GM12891 (cell line): ENCODE results near the gene DBN1.
A peak's percentile ranks its signal among the peaks of the same experiment; 100 is the strongest.

Source experiments
- DNase-seq: peaks from one replicate; pipeline ENCODE4 v3.0.0; 2011; ENCODE audit warnings: low spot score; ENCODE audit not compliant: insufficient read length
- FAIRE-seq: peaks from 2 replicates; lab custom pipeline; 2011; peaks lifted over from hg19 to GRCh38; lab: Jason Lieb, UNC
- PAX5 ChIP-seq: IDR thresholded peaks from 2 replicates; pipeline ENCODE4 v1.6.1; 2011; ENCODE audit warnings: low read length, moderate library complexity, mild to moderate bottlenecking; ENCODE audit not compliant: insufficient read depth, severe bottlenecking
- POLR2A ChIP-seq: IDR thresholded peaks from 2 replicates; pipeline ENCODE4 v1.6.1; 2011; ENCODE audit warnings: low read depth, low read length, control low read depth
- POLR2AphosphoS5 ChIP-seq: IDR thresholded peaks from 2 replicates; pipeline ENCODE4 v1.6.1; 2011; ENCODE audit warnings: low read depth, low read length, control low read depth
- POU2F2 ChIP-seq: IDR thresholded peaks from 2 replicates; pipeline ENCODE4 v1.6.1; 2011; ENCODE audit warnings: low read depth, mild to moderate bottlenecking, control low read depth, low read length, moderate library complexity
- SPI1 ChIP-seq: IDR thresholded peaks from 2 replicates; pipeline ENCODE4 v1.6.1; 2011; ENCODE audit warnings: low read depth, low read length, control low read depth
- TAF1 ChIP-seq: IDR thresholded peaks from 2 replicates; pipeline ENCODE4 v1.6.1; 2011; ENCODE audit warnings: low read depth, low read length, control low read depth

DBN1 gene

GRCh38 chr5:177458912-177459350 is 14.5 kb downstream of the DBN1 start:
- no peak for DNase-seq
- no peak for FAIRE-seq
- TF ChIP-seq PAX5: no peak
- TF ChIP-seq POU2F2: no peak
- TF ChIP-seq POLR2A: no peak
- TF ChIP-seq TAF1: no peak
- no peak for TF ChIP-seq POLR2AphosphoS5
- TF ChIP-seq SPI1: no peak

DNA sequence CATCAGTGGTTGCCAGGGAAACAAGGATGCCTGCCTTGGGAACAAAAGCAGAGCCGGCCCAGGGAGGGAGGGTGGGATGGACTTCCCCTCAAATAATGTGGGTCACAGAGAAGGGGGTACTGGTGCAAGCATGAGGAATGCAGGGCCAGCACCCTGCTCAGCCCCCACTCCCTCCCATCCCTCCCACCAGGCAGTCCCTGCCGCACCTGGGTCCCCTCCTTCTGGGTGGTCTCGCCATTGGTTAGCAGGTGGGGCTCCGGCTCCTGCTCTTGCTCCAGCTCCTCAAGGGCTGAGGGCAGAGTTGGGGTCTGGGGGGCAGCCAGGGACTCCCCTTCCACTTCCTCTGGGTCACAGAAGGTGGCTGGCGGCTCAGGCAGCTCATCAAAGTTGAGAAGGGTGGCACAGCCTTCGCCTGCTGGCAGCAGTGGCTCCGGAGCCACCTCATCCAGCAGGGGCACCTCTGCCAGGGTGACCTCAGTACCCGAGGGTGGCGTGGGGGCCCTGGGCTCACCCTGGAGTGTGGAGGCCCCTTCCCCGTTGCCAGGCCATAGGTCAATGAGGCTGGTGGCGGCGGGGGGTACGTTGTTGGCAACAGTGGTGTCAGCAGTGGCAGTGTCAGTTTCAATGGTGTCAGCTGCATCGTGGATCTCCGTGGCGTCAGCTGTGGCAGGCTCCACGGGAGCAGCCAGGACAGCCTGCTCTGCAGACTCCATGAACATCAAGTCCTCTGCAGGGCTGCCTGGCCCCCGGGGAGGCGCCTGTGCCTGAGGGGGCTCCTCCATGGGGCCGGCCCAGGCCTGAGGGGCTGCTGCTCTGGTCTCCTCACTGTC is 15.4 kb downstream of the DBN1 start:
- TF ChIP-seq POLR2A (0 out of 2 replicates have a peak, but pooled peaks have one; percentile 7), TAF1 (no peak), PAX5 (no peak), POLR2AphosphoS5 (no peak), SPI1 (no peak), POU2F2 (no peak)
- FAIRE-seq (no peak), DNase-seq (no peak)

GRCh38 chr5:177456976-177457851 is 16.2 kb downstream of the DBN1 start:
- TF ChIP-seq POLR2A: 0 out of 2 replicates have a peak, but pooled peaks have one; percentile 41
- TF ChIP-seq POLR2AphosphoS5: no peak
- 0 out of 2 replicates have a peak, but pooled peaks have one; percentile 19 for TF ChIP-seq POU2F2
- no peak for TF ChIP-seq PAX5
- DNase-seq (peak; percentile 96), FAIRE-seq (peak; percentile 99)

DNA sequence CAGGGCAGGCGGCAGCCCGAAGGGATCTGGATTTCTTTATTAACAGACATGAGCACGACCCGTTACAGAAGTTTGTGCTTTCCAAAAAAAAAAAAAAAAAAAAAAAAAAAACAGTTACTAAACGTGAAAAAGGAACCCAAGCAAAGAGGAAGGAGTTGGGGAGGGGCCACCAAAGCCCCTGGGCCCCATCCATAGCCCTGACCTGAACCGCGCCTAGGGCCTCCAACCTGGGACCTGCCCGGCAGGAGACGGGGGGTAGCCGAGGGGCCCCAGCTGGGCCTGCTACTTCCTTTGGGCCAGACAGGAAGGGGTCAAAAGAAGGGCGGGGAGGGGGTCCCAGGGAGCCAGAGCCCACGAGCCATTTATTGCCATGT is 16.9 kb downstream of the DBN1 start:
- no peak for TF ChIP-seq SPI1
- no peak for TF ChIP-seq POLR2AphosphoS5
- no peak for TF ChIP-seq TAF1
- TF ChIP-seq PAX5: no peak
- TF ChIP-seq POLR2A: no peak
- no peak for TF ChIP-seq POU2F2
- no peak for FAIRE-seq
- DNase-seq: no peak

DNA sequence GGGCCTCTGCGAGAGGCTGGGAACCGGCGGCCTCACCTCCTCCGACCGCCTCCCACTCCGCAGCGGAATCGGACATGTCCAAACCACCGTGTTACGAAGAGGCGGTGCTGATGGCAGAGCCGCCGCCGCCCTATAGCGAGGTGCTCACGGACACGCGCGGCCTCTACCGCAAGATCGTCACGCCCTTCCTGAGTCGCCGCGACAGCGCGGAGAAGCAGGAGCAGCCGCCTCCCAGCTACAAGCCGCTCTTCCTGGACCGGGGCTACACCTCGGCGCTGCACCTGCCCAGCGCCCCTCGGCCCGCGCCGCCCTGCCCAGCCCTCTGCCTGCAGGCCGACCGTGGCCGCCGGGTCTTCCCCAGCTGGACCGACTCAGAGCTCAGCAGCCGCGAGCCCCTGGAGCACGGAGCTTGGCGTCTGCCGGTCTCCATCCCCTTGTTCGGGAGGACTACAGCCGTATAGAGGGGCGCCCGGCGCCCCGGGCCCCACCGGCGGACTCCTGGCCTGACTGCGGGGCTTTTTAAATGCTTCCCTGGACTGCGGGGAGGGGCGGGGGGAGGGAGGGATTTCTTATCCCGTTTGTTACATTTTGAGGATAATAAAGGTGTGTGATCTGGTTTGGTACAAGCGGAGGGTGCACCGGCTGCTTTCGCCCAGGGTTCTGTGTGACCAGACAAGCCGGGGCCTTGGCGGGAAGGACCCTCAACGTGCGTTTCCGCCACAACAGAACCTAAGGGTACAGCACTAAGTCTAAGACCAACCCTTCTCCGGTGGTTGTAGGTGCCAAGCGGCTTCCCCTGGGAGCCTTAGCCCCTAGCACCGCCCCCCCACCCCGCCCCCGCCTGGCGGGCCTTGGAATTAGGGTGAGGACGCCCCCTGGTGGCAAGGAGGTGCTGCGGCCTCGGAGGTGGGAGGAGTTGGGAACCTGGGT is 17.5 kb downstream of the DBN1 start:
- DNase-seq (peak; percentile 96), FAIRE-seq (peak; percentile 84)
- TF ChIP-seq SPI1 (no peak), PAX5 (no peak), TAF1 (no peak), POLR2AphosphoS5 (0 out of 2 replicates have a peak, but pooled peaks have one; percentile 8), POLR2A (peak; percentile 32; the same call in 1 of the 2 replicates), POU2F2 (no peak)

DNA sequence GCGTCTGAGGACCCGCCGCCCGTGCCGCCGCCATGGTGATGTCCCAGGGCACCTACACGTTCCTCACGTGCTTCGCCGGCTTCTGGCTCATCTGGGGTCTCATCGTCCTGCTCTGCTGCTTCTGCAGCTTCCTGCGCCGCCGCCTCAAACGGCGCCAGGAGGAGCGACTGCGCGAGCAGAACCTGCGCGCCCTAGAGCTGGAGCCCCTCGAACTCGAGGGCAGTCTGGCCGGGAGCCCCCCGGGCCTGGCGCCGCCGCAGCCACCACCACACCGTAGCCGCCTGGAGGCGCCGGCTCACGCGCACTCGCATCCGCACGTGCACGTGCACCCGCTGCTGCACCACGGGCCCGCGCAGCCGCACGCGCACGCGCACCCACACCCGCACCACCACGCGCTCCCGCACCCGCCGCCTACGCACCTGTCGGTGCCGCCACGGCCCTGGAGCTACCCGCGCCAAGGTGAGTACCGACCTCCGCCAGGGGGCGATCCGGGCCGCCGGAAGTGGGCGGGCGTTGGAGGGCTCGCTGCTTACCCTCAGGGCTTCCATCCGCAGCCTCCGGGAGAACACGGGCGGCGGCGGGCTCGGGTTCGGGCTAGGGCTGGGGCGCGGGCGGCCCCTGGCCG is 18.3 kb downstream of the DBN1 start:
- DNase-seq (peak; percentile 87), FAIRE-seq (peak; percentile 99)
- TF ChIP-seq TAF1: 0 out of 2 replicates have a peak, but pooled peaks have one; percentile 14
- peak; percentile 72 for TF ChIP-seq POLR2AphosphoS5
- no peak for TF ChIP-seq POU2F2
- TF ChIP-seq POLR2A: no peak; the same call in 1 of the 2 replicates
- no peak for TF ChIP-seq SPI1
- TF ChIP-seq PAX5: peak; percentile 35

DNA sequence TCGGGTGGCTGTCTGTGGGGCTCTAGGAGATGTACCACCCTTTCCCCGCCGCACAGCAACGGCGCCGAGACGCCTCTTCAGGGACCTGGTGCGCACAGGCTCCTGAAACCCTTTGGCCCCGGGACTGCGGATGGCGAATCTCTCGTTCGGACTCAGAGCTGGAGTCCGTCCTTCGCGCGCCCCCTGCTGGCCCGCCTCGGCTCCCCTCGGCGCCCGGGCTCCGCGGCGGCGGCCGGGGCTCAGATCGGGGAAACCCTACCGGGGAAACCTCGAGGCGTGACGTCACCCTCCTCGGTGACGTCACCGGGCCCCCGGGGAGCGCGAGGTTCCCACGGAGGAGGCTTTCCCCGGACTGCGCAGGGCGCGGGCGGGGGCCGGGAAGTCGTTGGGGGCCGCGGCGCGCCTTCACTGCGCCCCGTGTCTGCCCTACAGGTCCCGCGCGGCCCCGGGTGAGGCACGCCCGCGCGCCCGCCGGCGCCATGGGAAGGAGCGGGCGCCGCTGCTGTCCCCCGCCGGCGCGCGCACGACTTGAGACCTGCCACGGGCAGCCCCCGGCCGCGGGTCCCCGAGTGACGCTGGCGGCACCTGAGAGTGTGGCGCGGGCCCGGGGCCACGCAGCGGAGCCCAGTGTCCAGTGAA is 18.9 kb downstream of the DBN1 start:
- TF ChIP-seq PAX5 (no peak), SPI1 (no peak), POLR2A (no peak), POLR2AphosphoS5 (no peak), POU2F2 (no peak), TAF1 (no peak)
- no peak for FAIRE-seq
- DNase-seq: peak; percentile 99
